Measurements from ENCODE around the gene GDI2. TPM values are rescaled to one million over a fixed set of nuclear protein-coding genes. Genes with fewer than 3 reads are reported as not detected.
"Not testable (repeated sequence)": the region's sequence is repeated elsewhere in the genome, so short reads cannot be mapped to it uniquely, and the experiment has no call there.

GDI2 gene
- total RNA-seq, 1 donor from 2014 or later = 474 TPM

DNA sequence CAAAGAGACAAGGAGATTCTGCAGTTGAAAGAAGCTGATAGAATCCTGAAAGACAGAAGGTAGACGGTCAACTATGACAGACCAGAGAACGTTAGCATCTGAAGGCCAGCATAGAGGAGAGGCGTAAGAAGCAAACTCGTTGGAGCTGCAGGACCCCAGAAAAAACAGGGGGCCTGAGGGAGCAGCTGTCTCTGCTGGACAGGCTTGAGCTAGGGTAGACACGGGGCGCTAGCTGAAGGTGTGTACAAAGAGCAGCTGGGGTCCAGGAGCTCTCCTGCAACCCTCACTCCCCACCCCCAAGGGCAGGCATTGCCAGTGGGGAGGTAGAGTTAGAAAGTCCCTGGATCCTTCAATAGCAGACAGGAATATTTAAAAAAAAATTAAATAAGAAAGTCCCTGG, 14.6 kb upstream of the GDI2 start:
- no peak for DNase-seq

DNA sequence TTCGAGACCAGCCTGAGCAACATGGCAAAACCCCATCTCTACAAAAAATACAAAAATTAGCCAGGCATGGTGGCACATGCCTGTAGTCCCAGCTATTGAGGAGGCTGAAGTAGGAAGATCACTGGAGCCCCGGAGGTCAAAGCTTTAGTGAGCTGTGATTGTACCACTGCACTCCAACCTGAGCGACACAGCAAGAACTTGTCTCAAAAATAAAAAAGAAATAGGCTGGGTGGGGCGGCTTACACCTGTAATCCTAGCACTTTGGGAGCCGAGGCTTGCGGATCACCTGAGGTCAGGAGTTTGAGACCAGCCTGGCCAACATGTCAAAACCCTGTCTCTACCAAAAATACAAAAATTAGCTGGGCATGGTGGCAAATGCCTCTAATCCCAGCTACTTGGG, 13.3 kb upstream of the GDI2 start:
- not testable (repeated sequence) for DNase-seq

- no peak for DNase-seq
Observed at GRCh38 chr10:5818894-5819293, 5.7 kb upstream of the GDI2 start.

DNA sequence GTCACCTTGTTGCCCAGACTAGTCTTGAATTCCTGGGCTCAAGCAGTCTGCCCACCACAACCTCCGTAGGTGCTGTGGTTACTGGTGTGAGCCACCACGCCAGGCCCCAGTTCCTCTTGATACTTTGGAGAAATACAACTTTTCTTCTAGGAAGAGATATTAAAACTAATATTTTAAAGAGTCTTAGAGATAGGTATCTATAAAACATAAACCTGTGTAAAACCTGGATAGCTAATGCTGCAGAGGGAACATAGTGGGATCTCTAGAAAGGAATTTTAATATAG, 4.8 kb upstream of the GDI2 start:
- no peak for DNase-seq

DNA sequence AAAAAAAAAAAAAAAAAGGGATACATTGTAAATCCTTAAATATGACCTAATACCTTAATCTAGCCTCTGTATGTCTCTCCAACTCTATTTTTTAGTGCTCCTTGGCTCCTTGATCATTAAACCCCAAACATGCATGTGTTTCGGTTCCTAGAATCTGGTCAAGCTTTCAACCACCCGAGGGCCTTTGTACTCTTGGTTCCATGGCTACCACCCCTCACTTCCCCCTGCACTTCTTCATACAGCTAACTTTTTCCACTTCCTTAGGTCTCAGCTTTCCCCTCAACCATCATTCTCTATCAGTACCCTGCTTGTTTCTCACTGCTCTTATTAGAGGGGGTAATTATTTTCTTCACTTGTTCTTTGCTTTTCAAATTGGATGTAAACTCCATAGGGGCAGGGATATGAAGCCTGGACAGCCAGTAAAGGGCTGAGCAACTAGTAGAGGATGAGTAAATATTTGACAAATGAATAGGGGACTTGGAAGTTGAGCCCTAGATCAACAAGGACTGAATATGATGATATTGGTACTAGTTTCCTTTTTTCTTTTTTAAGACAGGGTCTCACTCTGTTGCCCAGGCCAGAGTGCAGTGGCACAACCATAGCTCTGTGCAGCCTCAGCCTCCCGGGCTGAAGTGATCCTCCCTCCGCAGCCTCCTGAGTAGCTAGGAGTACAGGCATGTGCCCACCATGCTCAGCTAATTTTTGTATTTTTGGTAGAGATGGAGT, 4.3 kb upstream of the GDI2 start:
- no peak for DNase-seq

- DNase-seq = no peak
Observed at GRCh38 chr10:5816170-5816569, 2.9 kb upstream of the GDI2 start.

DNA sequence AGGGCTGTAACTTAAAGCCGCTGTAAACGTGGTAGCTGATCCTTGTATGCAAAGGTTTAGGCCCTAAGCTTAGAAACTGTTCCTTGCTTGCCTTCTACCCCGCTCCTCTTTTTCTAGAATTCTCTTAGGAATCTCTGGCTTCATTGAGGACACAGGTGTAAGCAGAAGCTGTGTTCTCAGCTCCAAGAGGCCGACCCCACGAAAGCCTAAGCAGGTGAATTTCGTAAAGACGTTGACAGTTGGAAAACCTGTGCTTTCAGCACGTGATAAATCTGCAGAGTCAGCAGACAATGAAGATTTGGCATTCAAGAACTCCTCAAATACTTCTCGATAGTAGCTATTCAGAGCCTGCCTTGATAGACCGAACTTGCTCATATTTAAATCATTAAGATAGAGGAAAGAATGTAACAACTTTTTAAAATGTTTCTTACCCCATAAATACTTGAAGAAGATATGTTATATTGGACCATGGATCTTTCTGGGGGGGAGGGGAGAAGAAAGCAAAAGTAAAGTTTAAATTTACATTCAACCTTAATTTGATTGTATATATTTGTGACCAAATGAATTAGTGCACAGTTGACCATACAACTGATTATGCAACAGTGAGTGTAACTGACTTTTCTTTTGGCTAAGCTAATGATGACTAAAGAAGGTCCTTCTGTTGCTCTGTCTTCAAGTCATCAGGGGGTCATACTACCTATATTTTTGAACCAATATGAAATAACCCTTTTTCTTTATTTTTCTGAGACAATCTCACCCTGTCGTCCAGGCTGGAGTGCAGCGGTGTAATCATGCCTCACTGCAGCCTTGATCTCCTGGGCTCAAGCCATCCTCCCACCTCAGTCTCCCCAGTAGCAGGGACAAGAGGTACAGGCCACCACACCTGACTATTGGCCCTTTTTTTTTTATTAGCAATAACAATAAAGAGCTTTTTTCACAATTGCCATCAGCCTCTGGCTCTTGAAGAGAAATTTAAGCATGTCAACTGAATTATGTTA, 1.2 kb upstream of the GDI2 start:
- no peak for DNase-seq

DNA sequence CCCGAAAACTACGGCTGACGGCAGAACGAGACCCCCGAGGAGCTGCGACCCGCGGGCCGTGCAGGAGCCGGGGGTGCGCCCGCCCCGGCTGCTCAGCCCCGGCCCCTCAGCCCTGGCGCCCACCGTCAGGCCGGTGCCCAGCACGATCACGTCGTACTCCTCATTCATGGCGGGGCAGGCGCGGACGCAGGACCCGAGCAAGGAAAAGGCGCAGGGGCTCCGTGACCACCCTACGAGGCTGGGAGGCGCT, 218 bp downstream of the GDI2 start:
- no peak for DNase-seq

DNA sequence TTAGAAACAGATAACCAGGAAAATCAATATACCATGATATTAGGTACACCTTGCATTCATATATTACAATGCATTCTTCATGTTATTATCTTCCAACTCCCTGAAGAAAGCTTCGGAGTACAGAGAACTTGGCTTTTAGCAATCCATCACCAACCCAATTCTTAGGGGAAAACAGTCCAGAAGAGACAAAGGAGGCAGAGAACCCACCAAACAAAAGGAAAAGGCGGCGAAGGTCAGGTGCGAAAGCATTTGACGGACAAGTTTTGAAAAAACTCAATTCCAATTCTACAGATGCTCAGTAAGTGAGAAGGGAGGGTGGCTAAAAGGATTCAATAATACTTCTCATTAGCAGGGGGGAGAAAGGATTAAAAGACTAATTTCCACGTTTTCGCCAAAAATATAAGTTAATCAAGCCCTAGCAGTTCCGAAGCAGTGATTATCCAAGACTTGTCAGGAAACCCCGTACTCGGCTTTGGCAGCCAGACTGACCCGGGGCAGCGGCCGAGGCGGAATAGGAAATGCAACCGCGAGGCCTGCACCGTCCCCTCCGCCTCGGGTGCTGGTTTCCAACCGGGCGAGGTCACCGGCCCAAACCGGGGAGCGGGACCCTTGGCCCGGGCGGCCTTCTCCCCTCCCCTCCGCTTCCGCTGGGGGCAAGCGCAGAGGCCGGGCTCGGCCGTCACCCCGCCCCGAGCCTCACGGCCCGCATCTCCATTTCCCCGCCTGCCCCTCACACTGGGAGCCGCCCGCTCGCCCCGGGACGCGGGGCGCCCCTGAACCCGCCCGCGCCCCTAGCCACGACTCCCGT, 747 bp downstream of the GDI2 start:
- DNase-seq = peak; percentile 40

DNA sequence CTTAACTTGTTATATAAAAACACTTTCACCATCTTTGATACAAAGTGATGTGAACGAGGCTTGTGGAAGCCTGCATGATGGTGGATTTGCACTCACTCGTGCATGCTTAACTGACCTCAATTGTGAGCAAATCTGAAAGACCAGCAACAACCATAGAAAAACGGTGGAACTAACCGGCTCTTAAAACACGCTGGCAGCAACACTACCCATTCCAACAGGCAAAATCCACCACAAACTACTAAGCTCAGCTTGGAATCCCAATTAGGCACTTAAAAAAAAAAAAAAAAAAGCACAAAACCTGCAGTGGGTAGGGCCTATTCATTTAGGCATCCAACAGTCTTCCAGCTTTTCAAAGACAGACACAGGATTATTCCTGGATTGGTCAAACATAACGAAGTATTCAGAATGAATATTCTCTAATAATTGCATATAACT, 1.8 kb downstream of the GDI2 start:
- DNase-seq = no peak

- DNase-seq = no peak
Observed at GRCh38 chr10:5810225-5810624, 3.0 kb downstream of the GDI2 start.

- DNase-seq = no peak
Observed at GRCh38 chr10:5809527-5810154, 3.6 kb downstream of the GDI2 start.

- DNase-seq = not testable (repeated sequence)
Observed at GRCh38 chr10:5808783-5809392, 4.3 kb downstream of the GDI2 start.

DNA sequence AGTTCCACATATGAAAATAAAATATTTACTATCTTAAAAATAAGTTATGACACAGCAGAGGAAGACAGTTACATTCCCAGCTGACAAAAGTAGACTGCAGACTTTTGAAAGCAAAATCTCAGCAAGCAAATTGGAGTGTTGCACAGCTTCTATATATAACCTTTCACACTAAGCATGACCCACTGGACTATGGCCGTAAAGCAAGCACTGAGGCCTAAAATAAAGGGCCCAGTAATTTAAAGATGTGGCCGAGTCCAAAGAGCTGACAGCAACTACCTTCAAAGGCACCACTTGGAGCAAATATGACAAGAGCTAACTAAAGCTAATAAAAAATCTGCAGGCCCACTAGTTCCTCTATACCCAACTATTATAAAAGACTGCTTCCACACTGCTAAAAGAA, 6.5 kb downstream of the GDI2 start:
- no peak for DNase-seq

GRCh38 chr10:5805711-5806110, 7.5 kb downstream of the GDI2 start:
- no peak for DNase-seq

DNA sequence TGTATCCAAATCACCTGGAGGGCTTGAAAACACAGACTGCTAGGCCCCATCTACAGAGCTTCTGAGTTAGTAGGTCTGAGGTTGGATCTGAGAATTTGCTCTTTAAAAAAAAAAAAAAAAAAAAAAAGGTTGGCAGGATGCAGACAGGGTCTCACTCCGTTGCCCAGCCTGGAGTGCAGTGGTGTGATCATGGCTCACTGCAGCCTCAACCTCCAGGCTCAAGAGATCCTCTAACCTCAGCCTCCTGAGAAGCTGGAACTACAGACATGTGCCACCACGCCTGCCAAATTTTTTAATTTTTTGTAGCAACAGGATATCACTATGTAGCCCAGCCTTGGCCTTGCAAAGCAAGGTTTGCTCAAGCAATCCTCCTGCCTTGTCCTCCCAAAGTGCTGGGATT, 8.0 kb downstream of the GDI2 start:
- no peak for DNase-seq

DNA sequence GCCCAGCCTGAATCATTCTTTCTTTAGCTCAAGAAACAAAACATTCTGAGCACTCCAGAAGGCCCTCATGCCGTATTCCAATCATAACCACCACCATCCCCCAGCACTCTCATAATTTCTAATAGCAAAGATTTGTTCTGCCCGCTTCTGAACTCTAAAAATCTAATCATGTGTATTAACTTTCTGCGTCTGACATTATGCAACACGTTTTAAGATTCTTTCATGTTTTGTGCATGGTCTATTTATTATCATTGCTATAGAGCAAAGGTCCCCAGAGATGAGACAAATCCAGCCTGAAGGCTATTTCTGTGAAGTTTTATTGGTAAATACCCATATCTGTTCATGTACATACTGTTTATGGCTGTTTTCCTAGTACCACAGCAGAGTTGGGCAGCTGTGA, 8.8 kb downstream of the GDI2 start:
- no peak for DNase-seq

- no peak for DNase-seq
Observed at GRCh38 chr10:5800782-5801181, 12.5 kb downstream of the GDI2 start.

DNA sequence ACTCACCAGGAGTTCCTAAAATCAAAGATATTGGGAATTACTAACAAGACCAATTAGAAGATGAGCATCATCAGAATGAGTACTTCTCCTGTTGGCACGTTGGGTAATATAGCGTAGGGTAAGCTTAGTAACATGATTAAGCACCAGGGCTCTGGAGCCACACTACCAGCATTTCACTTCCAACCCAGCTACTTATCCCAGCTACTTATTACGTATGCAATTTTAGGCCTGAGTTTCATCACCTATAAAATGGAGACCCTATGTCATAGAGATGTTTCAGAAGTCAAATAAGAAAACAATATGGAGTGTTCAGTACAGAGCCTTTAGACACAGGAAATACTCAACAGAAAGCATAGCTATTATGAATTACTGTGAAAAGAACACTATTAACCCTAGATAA, 19.0 kb downstream of the GDI2 start:
- DNase-seq = no peak

DNA sequence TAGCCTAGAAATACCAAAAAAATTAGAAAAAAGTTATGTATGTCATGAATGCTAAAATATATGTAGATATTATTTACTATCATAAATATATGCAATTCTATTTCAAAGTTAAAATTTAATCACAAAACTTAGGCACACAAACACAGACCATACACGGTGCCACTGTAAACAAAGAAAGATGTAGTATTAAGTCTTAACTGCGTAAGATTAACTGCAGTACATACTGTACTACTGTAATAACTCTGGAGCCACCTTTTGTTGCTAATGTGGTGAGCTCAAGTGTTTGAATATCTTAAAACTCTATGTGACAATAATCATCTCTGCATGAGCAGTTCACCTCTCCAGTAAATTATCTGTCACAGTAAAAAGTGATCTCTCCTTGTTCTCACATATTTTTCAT, 23.6 kb downstream of the GDI2 start:
- no peak for DNase-seq

- no peak for DNase-seq
Observed at GRCh38 chr10:5788969-5789368, 24.3 kb downstream of the GDI2 start.

DNA sequence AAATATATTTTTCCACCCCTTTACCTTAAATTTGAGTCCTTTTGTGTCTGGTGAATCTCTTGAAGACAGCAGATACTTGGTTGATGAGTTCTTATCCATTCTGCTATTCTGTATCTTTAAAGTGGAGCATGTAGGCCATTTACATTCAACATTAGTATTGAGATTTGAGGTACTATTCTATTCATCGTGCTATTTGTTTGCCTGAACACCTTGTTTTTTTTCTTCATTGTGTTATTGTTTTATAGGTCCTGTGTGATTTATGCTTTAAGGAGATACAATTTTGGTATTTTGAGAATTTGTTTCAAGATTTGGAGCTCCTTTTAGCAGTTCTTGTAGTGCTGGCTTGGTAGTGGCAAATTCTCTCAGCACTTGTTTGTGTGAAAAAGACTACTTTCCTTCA, 29.9 kb downstream of the GDI2 start:
- no peak for DNase-seq

All from occipital lobe (tissue), 2 donors.